Stimulated activated naive CD8-positive, alpha-beta T cell treated with anti-CD3 and anti-CD28 coated beads, Interleukin-15, Interleukin-2, amounts not matched to agents 100 U/mL and 50 U/mL, for 24 hours (primary cell): Measurements from ENCODE around the gene OXCT2.
A peak's percentile ranks its signal among the peaks of the same experiment; 100 is the strongest.

Experiments used
- ATAC-seq: fragments of 150-1000 bp; cut with Tn5 transposase; one replicate; pipeline ENCODE4 v1.10.0; 2021
- DNase-seq: peaks from one replicate; pipeline ENCODE4 v3.0.0; 2021

Gene OXCT2

GRCh38 chr1:39733161-39733560, 38.0 kb downstream of the OXCT2 start:
- ATAC-seq (peak; percentile 39), DNase-seq (no peak)

GRCh38 chr1:39732730-39733129, 38.4 kb downstream of the OXCT2 start:
- no peak for ATAC-seq

GRCh38 chr1:39729842-39730241, 41.3 kb downstream of the OXCT2 start:
- DNase-seq: no peak
- no peak for ATAC-seq

More at GRCh38 chr1:39732730-39733129, 38.4 kb downstream of the OXCT2 start:
- no peak for DNase-seq

- ATAC-seq: peak; percentile 59
Measured at GRCh38 chr1:39729030-39729429, 42.1 kb downstream of the OXCT2 start.

GRCh38 chr1:39727932-39728317, 43.2 kb downstream of the OXCT2 start:
- ATAC-seq: no peak
- DNase-seq: no peak

More at GRCh38 chr1:39729030-39729429, 42.1 kb downstream of the OXCT2 start:
- no peak for DNase-seq

GRCh38 chr1:39727221-39727931, 43.8 kb downstream of the OXCT2 start:
- DNase-seq (no peak), ATAC-seq (no peak)

- ATAC-seq (no peak), DNase-seq (no peak)
Measured at GRCh38 chr1:39726600-39726999, 44.5 kb downstream of the OXCT2 start.

GRCh38 chr1:39722495-39722894, 48.7 kb downstream of the OXCT2 start:
- DNase-seq: no peak
- ATAC-seq: no peak

- DNase-seq (no peak), ATAC-seq (no peak)
Measured at GRCh38 chr1:39721664-39722063, 49.5 kb downstream of the OXCT2 start.

- ATAC-seq: peak; percentile 55
- no peak for DNase-seq
Measured at GRCh38 chr1:39720094-39720999, 50.8 kb downstream of the OXCT2 start.
